IMR-90 (cell line): ENCODE data around the gene GFRA4. TPM values are rescaled to one million over a fixed set of nuclear protein-coding genes. Genes with fewer than 3 reads are reported as not detected.

ENCODE experiments used
- ATAC-seq: fragments of 200-7000 bp; cut with Tn5 transposase; 2 replicates; pipeline ENCODE4 v1.9.1; 2020; ENCODE audit warnings: low read depth, mild to moderate bottlenecking, moderate library complexity
- BruUV-seq: library from RNA; stranded (reverse); fragments of 400-500 nt; replicated peaks from 2 replicates; lab custom pipeline; 2021; lab: Mats Ljungman, UMichigan
- CTCF ChIA-PET: fragments of 300-600 bp; formaldehyde crosslinking; extraction: SDS; loops from one replicate; lab custom pipeline; 2021; ENCODE audit warnings: antibody characterized with exemption; lab: Yijun Ruan, JAX
- POLR2A ChIA-PET: fragments of 300-600 bp; sonication (Branson Sonifier 250); formaldehyde crosslinking; loops from one replicate; lab custom pipeline; 2022; ENCODE audit warnings: antibody characterized with exemption; ENCODE audit not compliant: unreplicated experiment; lab: Charles Lee
- DNase-seq: peaks from one replicate; pipeline ENCODE4 v3.0.0; 2013
- H2AFZ ChIP-seq: replicated peaks from 2 replicates; pipeline ENCODE3; 2013; ENCODE audit warnings: low read length, mild to moderate bottlenecking; ENCODE audit not compliant: poor library complexity
- H2AK5ac ChIP-seq: 2 replicates; pipeline ENCODE4 v1.6.1; 2013; ENCODE audit warnings: low read depth, low read length, inconsistent platforms
- H2AK9ac ChIP-seq: replicated peaks from 2 replicates; pipeline ENCODE3; 2013; ENCODE audit warnings: mild to moderate bottlenecking, low read depth, low read length, moderate library complexity; ENCODE audit not compliant: poor library complexity
- H2BK120ac ChIP-seq: 2 replicates; pipeline ENCODE4 v1.6.1; 2013; ENCODE audit warnings: low read depth, low read length, inconsistent platforms
- H2BK15ac ChIP-seq: 3 replicates; pipeline ENCODE4 v1.6.1; 2013; ENCODE audit warnings: low read depth, low read length, inconsistent platforms
- H2BK20ac ChIP-seq: 2 replicates; pipeline ENCODE4 v1.6.1; 2013; ENCODE audit warnings: low read depth, mild to moderate bottlenecking, inconsistent platforms, low read length, moderate library complexity
- H2BK5ac ChIP-seq: 2 replicates; pipeline ENCODE4 v1.6.1; 2013; ENCODE audit warnings: mild to moderate bottlenecking, low read depth, low read length, inconsistent platforms; ENCODE audit not compliant: poor library complexity, severe bottlenecking
- H3K14ac ChIP-seq: replicated peaks from 2 replicates; pipeline ENCODE4 v1.6.1; 2013; ENCODE audit warnings: low read depth, low read length, inconsistent platforms
- H3K18ac ChIP-seq: 2 replicates; pipeline ENCODE4 v1.6.1; 2013; ENCODE audit warnings: low read depth, low read length, control low read depth
- H3K23ac ChIP-seq: 2 replicates; pipeline ENCODE4 v1.6.1; 2013; ENCODE audit warnings: low read depth, low read length, inconsistent platforms
- H3K27ac ChIP-seq: 2 replicates; pipeline ENCODE4 v1.5.1; 2013; ENCODE audit warnings: mild to moderate bottlenecking, control low read depth, low read length; ENCODE audit not compliant: insufficient read depth
- H3K27me3 ChIP-seq: 2 replicates; pipeline ENCODE4 v1.6.1; 2013; ENCODE audit warnings: low read length; ENCODE audit not compliant: control insufficient read depth, insufficient read depth
- H3K36me3 ChIP-seq: 2 replicates; pipeline ENCODE4 v1.6.1; 2013; ENCODE audit warnings: low read length, mixed read lengths; ENCODE audit not compliant: control insufficient read depth, insufficient read depth
- H3K4ac ChIP-seq: 2 replicates; pipeline ENCODE4 v1.6.1; 2013; ENCODE audit warnings: low read depth, low read length, inconsistent platforms
- H3K4me1 ChIP-seq: 2 replicates; pipeline ENCODE4 v1.6.1; 2013; ENCODE audit warnings: low read length, mixed read lengths; ENCODE audit not compliant: control insufficient read depth, insufficient read depth
- H3K4me2 ChIP-seq: 2 replicates; pipeline ENCODE4 v1.6.1; 2013; ENCODE audit warnings: low read depth, mild to moderate bottlenecking, control low read depth, low read length, moderate library complexity
- H3K4me3 ChIP-seq: 2 replicates; pipeline ENCODE4 v1.5.1; 2013; ENCODE audit warnings: low read depth, mild to moderate bottlenecking, control low read depth, low read length, moderate library complexity; ENCODE audit not compliant: insufficient read depth
- H3K56ac ChIP-seq: 2 replicates; pipeline ENCODE4 v1.6.1; 2013; ENCODE audit warnings: low read length, inconsistent platforms; ENCODE audit not compliant: insufficient read depth; ENCODE audit errors: extremely low read depth
- H3K79me1 ChIP-seq, 2 experiments: 2 replicates each; pipeline ENCODE4 v1.6.1; 2013; ENCODE audit warnings: low read length in 2 of 2, inconsistent platforms in 1 of 2, low read depth in 1 of 2
- H3K9ac ChIP-seq: 2 replicates; pipeline ENCODE4 v1.6.1; 2013; ENCODE audit warnings: low read depth, low read length, control low read depth
- H3K9me1 ChIP-seq: 2 replicates; pipeline ENCODE4 v1.6.1; 2013; ENCODE audit warnings: low read length, inconsistent platforms; ENCODE audit not compliant: insufficient read depth
- H3K9me3 ChIP-seq: 2 replicates; pipeline ENCODE4 v1.6.1; 2013; ENCODE audit warnings: low read length; ENCODE audit not compliant: control insufficient read depth, insufficient read depth
- H4K20me1 ChIP-seq: 2 replicates; pipeline ENCODE4 v1.6.1; 2013; ENCODE audit warnings: low read length, inconsistent platforms; ENCODE audit not compliant: insufficient read depth
- H4K5ac ChIP-seq: 2 replicates; pipeline ENCODE4 v1.6.1; 2013; ENCODE audit warnings: mild to moderate bottlenecking, low read depth, low read length, control low read depth
- H4K8ac ChIP-seq, 2 experiments: 2 replicates each; pipeline ENCODE4 v1.6.1; 2013; ENCODE audit warnings: low read depth in 2 of 2, low read length in 2 of 2, control low read depth in 1 of 2, inconsistent platforms in 1 of 2
- H4K91ac ChIP-seq: 2 replicates; pipeline ENCODE4 v1.6.1; 2013; ENCODE audit warnings: low read depth, low read length, inconsistent platforms; ENCODE audit not compliant: insufficient read depth
- BHLHE40 ChIP-seq: fragments of 150-350 bp; IDR thresholded peaks from 2 replicates; pipeline ENCODE4 v1.6.1; 2016; ENCODE audit warnings: mild to moderate bottlenecking, low read depth, low read length
- CEBPB ChIP-seq: IDR thresholded peaks from 2 replicates; pipeline ENCODE4 v1.6.1; 2012; ENCODE audit warnings: low read depth, low read length, improper control_type of control experiment
- CHD1 ChIP-seq: IDR thresholded peaks from 2 replicates; pipeline ENCODE4 v1.6.1; 2012; ENCODE audit warnings: low read depth, low read length, improper control_type of control experiment
- CTCF ChIP-seq: conservative IDR thresholded peaks from 2 replicates; pipeline ENCODE4 v1.5.1; 2012; ENCODE audit warnings: mild to moderate bottlenecking, low read depth, low read length, improper control_type of control experiment
- ELK1 ChIP-seq: fragments of 150-350 bp; IDR thresholded peaks from 2 replicates; pipeline ENCODE4 v1.6.1; 2016; ENCODE audit warnings: low read depth, mild to moderate bottlenecking, low read length, moderate library complexity, borderline replicate concordance
- FOS ChIP-seq: fragments of 150-350 bp; IDR thresholded peaks from 2 replicates; pipeline ENCODE4 v1.6.1; 2016; ENCODE audit warnings: low read depth, low read length
- MAFK ChIP-seq: IDR thresholded peaks from 2 replicates; pipeline ENCODE4 v1.6.1; 2012; ENCODE audit warnings: low read depth, low read length, improper control_type of control experiment
- MAZ ChIP-seq: IDR thresholded peaks from 2 replicates; pipeline ENCODE4 v1.6.1; 2012; ENCODE audit warnings: low read depth, mild to moderate bottlenecking, low read length, improper control_type of control experiment, moderate library complexity, borderline replicate concordance
- MXI1 ChIP-seq: IDR thresholded peaks from 2 replicates; pipeline ENCODE4 v1.6.1; 2012; ENCODE audit warnings: low read depth, mild to moderate bottlenecking, low read length, moderate library complexity, borderline replicate concordance
- NFE2L2 ChIP-seq: fragments of 150-350 bp; IDR thresholded peaks from 2 replicates; pipeline ENCODE4 v1.6.1; 2016; ENCODE audit warnings: low read depth, mild to moderate bottlenecking, low read length
- POLR2A ChIP-seq: IDR thresholded peaks from 2 replicates; pipeline ENCODE4 v1.6.1; 2012; ENCODE audit warnings: mild to moderate bottlenecking, low read depth, low read length
- RAD21 ChIP-seq: IDR thresholded peaks from 2 replicates; pipeline ENCODE4 v1.6.1; 2012; ENCODE audit warnings: low read length, improper control_type of control experiment
- RCOR1 ChIP-seq: IDR thresholded peaks from 2 replicates; pipeline ENCODE4 v1.6.1; 2012; ENCODE audit warnings: mild to moderate bottlenecking, low read length, improper control_type of control experiment; ENCODE audit not compliant: insufficient replicate concordance
- RFX5 ChIP-seq: IDR thresholded peaks from 2 replicates; pipeline ENCODE4 v1.8.0; 2012; ENCODE audit warnings: low read depth, mild to moderate bottlenecking, low read length, moderate library complexity
- SMC3 ChIP-seq: fragments of 150-350 bp; IDR thresholded peaks from 2 replicates; pipeline ENCODE4 v1.6.1; 2016; ENCODE audit warnings: low read depth, mild to moderate bottlenecking, antibody characterized with exemption, low read length, moderate library complexity
- WGBS, 2 experiments: methylation state at CpG; one replicate each; pipeline versions ENCODE4 v1.1.5 to v1.1.7; 2013; ENCODE audit warnings: missing lambda C conversion rate in 2 of 2; ENCODE audit not compliant: insufficient read length in 1 of 2; ENCODE audit errors: extremely low coverage in 2 of 2; 5-methylcytosine and 5-hydroxymethylcytosine counted together
- dilution Hi-C: fragments of 300-500 bp; cut with HindIII; formaldehyde crosslinking; loops from one replicate; pipeline ENCODE4 v1.14.3; 2018; ENCODE audit warnings: low sequenced_read_pairs; ENCODE audit not compliant: unreplicated experiment
- in situ Hi-C: fragments of 300-500 bp; cut with MboI; formaldehyde crosslinking; loops from 3 replicates; pipeline ENCODE4 v1.14.3; 2019; ENCODE audit warnings: low sequenced_read_pairs, inconsistent platforms, mixed read lengths
- intact Hi-C: fragments of 100-400 bp; cut with micrococcal nuclease; formaldehyde crosslinking; loops from 2 replicates; pipeline ENCODE4 v1.10.0; 2022
- polyA plus RNA-seq, 3 experiments: library from polyadenylated mRNA; depleted of rRNA; stranded (reverse); fragments of >200 nt; gene quantifications; 2 replicates each; pipeline ENCODE4 v1.2.3, GENCODE V29; 2012; ENCODE audit warnings: low replicate concordance in 1 of 3
- total RNA-seq: library from RNA; depleted of rRNA; stranded (reverse); fragments of >200 nt; gene quantifications from 2 replicates; pipeline ENCODE4 v1.2.3, GENCODE V29; 2012

GFRA4 gene
- total and polyA plus RNA-seq, 2 of the 4 experiments (the other 2 are of a cell fraction) = not detected

- no peaks in the 10 kb centered on the region for H3K9me1 ChIP-seq
- BruUV-seq = no TSS peak
- ChIA-PET POLR2A (no interaction called here), CTCF (no interaction called here)
- 8% methylated on average over 27 of the region's 75 CpGs; no CpG with 5 or more reads in 1 of the 2 experiments for WGBS, 2 experiments
- in situ Hi-C loops = no loop called here
- H3K4ac ChIP-seq = no peak overlapping the region
- H3K56ac ChIP-seq = no peak overlapping the region
- peaks cover under 1% of the 10 kb centered on the region; the same call in 1 of the 2 replicates for H3K9me3 ChIP-seq
- ATAC-seq = no peak
- no peak overlapping the region for H3K23ac ChIP-seq
- H4K8ac ChIP-seq = no peak overlapping the region
- H2BK120ac ChIP-seq = no peak overlapping the region
- no peak overlapping the region for H3K27ac ChIP-seq
- H2BK5ac ChIP-seq = no peak overlapping the region
- no peak overlapping the region for H4K91ac ChIP-seq
- intact Hi-C loops = no loop called here
- H3K36me3 ChIP-seq = no peaks in the 10 kb centered on the region
- H3K27me3 ChIP-seq = peaks cover 63% of the 10 kb centered on the region
- H2AFZ ChIP-seq = no peak overlapping the region
- DNase-seq = no peak
- no peak overlapping the region for H3K18ac ChIP-seq
- H4K20me1 ChIP-seq = 0 out of 2 replicates have a peak, but pooled peaks cover 3% of the 10 kb centered on the region
- H2BK20ac ChIP-seq = no peak overlapping the region
- no peak overlapping the region for H3K14ac ChIP-seq
- H3K4me1 ChIP-seq = no peaks in the 10 kb centered on the region
- H3K4me2 ChIP-seq = no peak overlapping the region
- H2AK9ac ChIP-seq = no peak overlapping the region
- no peak overlapping the region for H2AK5ac ChIP-seq
- dilution Hi-C loops = no loop called here
- no peaks in the 10 kb centered on the region for H3K79me1 ChIP-seq
- H2BK15ac ChIP-seq = no peak overlapping the region
- H4K5ac ChIP-seq = no peak overlapping the region
- H3K9ac ChIP-seq = no peak overlapping the region
- no peak overlapping the region for H3K4me3 ChIP-seq
- TF ChIP-seq BHLHE40 = no peak
- no peak for TF ChIP-seq ELK1
- TF ChIP-seq MXI1 = no peak
- TF ChIP-seq CHD1 = no peak
- TF ChIP-seq POLR2A = no peak
- TF ChIP-seq FOS = no peak
- TF ChIP-seq SMC3 = no peak
- no peak for TF ChIP-seq RCOR1
- TF ChIP-seq CTCF = no peak
- TF ChIP-seq MAFK = no peak
- no peak for TF ChIP-seq RFX5
- TF ChIP-seq RAD21 = no peak
- no peak for TF ChIP-seq MAZ
- TF ChIP-seq NFE2L2 = no peak
- TF ChIP-seq CEBPB = no peak
Observed at GRCh38 chr20:3660262-3661059, 2.7 kb downstream of the GFRA4 start.
